Amniotic epithelial cell (primary cell): ENCODE measurements around the gene KLHL36.

ENCODE experiments used
- DNase-seq: peaks from one replicate; pipeline ENCODE4 v3.0.0-alpha.2; 2010; ENCODE audit warnings: low read depth

KLHL36 gene

GRCh38 chr16:84647828-84648594, at the start of gene KLHL36:
KLHL36 (plus strand) TSS chr16:84648511; CDS start chr16:84650868, 2,357 bp downstream.
- no peak for DNase-seq

DNA sequence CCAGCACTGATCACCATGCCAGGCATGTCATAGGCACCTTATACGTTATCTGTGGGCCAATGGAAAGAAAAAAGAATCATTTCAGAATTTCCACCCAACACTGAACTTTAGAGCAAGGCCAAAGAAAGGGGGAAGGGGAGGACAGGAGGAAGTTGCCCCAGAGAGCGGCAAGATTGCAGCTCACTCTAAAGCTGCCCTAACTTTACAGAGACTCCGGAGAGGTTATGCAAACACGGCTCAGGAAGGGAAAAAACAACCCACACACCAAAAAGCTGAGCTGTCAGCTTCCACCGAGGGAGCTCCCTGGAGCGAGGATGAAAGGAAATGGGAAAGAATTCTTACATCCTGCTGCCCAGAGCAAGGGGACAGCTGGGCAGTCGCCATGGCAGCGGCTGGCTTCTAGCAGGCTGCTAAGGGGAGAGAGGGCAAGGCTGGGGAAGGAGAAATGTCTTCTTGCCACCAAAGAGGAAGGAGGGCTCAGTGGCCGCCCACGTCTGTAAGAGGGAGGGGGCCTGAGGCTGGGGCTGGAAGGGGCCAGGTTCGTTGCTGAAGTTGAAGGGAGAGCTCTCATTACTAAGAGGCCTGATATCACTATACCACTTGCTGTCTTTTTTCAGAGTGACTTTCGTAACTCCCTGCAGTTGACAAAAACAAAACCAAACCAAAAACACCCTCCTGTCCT, 48.6 kb upstream of the KLHL36 start:
- DNase-seq: peak; percentile 92

- DNase-seq: no peak
These were observed 47.7 kb upstream of the KLHL36 start for GRCh38 chr16:84600343-84601229.

- DNase-seq: peak; percentile 98
These were observed 45.0 kb upstream of the KLHL36 start for GRCh38 chr16:84603140-84603816.

DNA sequence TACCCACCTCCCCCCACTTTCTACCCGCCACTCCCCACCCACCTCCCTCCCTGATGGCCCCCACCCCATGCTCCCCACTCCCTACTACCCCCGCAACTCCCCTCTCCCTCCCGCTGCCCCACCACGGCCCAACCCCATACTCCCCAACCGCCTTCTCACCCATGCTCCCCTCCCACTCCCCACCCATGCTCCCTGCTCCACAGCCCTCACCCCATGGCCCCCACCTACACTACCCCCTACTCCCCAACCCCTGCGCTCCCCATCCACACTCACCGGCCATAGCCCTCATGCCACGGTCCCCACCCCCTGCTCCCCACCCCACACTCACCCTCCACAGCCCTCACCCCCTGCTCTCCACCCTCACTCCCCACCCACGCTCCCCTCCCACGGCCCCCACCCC, 44.4 kb upstream of the KLHL36 start:
- DNase-seq: no peak

- no peak for DNase-seq
These were observed 43.8 kb upstream of the KLHL36 start for GRCh38 chr16:84604477-84605013.

- no peak for DNase-seq
These were observed 42.9 kb upstream of the KLHL36 start for GRCh38 chr16:84605339-84605848.

DNA sequence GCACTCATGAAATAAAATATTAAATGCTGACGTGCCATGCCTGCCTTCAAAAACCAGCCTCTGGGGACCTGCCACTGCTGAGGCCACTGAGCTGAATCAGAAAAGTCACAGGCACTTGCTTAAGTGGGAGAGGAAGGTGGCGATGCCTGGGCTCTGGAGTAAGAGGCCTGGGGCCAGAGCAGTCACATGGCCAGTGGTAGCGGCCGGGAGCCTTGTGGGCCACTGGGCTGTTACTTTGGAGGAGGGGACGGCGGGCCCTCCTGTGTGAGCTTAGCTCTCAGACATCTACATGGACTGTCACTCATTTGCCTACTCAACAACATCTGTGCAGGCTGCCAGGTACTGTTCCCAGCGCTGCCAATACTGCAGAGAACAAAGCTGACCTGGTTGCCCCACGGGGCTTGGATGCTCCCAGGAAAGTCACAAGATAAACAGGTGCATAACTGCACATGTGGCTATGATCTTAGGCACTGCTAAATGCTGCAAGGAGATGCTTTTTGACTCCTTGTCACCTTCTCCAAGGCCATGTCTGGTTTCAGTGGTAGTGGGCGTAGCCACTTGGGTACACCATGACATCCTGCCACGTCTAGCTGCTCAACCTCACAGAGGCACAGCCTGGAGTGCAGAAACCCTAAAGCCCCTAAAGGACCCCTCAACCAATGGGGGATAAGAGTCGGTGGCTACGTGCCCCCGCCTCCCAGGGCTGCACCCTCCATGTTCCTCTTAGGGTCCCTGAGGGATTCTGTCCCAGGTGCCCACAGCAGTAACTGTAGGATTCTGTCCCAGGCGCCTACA, 42.0 kb upstream of the KLHL36 start:
- no peak for DNase-seq

DNA sequence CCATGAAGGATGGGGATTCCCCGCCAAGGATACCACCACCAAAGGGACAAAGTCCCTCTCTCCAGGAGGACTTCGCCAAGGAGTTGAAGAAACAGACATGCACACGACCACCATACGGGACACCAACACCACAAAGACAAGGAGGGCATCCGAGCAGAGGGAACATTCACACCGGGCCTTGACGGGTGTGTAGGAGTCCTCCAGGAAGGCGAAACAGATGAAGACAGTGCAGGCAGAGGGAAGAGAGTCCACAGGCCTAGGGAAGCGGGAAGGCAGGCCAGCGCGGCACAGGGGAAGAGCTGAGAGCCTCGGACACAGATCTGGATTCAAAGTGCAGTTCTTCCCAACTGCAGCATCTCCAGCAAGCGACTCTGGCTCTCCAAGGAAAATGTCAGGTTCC, 41.2 kb upstream of the KLHL36 start:
- no peak for DNase-seq

DNA sequence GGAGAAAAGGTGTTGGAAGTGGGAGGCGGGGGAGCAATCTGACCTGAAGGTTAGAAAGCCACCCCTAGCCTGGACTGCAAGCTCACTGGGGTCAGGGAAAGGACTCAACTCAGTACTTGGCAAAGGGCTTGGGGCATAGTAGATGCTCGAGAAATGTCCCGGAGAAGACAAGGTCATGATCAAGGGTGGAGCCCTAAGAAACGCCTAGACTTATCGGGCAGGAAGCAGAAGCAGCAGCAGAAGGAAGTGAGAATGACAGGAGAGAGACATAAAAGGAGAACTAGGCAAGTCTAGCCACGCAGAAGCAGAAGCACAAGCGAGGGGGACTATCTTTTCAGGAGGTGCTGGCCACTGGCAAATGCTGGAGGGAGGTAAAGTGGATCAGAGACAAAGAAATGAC, 40.6 kb upstream of the KLHL36 start:
- no peak for DNase-seq

GRCh38 chr16:84608282-84608681, 40.0 kb upstream of the KLHL36 start:
- DNase-seq: no peak

DNA sequence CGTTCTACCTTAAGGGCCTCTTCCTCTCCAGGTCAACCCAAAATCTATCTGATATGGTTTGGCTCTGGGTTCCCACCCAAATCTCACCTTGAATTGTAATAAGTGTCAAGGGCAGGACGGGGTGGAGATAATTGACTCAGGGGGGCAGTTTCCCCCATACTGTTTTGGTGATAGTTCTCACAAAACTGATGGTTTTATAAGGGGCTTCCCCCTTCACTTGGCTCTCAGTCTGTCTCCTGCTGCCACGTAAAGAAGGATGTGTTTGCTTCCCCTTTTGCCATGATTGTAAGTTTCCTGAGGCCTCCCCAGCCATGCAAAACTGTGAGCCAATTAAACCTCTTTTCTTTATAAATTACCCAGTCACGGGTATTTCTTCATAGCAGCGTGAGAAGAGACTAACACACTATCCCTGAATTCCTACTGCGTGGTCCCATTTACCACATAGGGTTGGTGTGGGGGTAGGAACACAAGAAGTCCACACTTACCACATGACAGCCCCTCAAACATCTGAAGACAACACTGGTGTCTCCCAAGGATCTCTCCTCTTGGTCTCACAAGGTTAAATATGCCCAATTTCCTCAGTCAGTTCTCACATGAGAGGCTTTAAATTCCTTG, 38.6 kb upstream of the KLHL36 start:
- no peak for DNase-seq

- DNase-seq: no peak
These were observed 37.9 kb upstream of the KLHL36 start for GRCh38 chr16:84610376-84610775.

DNA sequence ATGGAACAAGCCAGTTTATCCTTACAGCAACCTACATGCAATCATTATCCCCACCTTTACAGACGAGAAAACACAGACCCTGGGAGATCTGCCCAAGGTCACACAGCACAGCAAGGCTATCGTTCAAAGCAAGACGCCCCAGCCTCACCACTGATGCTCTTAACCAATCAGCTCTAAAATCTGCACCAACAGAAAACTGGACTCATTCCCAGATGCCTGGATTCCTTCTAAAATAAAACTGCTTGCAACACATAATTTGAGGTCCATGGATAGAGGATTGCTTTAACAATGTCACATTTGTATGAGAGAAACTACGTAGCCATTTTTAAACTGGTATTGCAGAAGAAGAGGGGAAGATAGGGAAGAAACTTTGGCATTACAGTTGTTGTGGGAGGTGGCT, 37.3 kb upstream of the KLHL36 start:
- DNase-seq: peak; percentile 94

DNA sequence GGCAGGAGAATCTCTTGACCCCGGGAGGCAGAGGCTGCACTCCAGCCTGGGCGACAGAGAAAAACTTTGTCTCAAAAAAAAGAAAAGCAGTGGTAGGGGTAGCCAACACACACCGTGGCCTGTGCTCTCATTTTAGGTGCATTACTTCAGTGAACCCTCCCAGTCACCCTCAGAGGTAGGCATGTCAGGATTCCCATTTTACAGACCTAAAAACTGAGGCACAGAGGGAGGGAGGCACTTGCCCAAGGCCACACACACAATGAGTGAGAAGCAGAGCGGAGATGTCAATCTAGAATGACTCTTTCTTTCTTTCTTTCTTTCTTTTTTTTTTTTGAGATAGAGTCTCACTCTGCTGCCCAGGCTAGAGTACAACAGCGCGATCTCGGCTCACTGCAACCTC, 35.6 kb upstream of the KLHL36 start:
- no peak for DNase-seq

DNA sequence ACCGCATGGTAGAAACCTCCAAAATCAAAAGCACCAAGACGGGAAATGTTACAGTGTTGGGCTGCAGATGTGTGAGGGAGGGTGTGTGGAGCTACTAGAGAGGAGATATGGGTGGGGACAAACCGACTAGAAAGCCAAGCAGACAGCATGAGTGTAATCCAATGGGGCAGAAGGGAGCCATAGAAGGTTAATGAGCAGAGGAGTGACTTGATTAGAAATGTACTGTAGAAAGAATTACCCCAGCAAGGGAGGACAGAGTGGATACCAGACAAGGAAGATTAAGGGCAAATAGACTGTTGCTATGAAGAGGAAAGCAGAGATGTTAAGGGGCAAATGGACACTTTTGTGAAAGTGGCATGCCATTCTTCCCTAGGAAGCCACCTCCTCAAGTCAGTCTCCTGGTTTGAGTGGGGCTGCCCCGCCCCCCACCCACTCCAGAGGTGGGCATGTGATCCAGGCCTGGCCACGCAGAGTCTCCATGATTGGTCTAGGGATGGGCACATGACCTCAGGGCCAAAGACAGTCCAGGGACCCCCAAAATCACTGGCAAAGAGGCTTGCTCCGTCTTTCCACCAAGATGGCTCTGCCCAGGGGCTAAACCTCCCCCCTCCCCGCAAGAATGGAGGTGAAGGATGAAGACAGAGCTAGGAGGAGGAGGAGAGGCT, 34.8 kb upstream of the KLHL36 start:
- DNase-seq: no peak

- DNase-seq: peak; percentile 90
These were observed 34.2 kb upstream of the KLHL36 start for GRCh38 chr16:84614073-84614459.

DNA sequence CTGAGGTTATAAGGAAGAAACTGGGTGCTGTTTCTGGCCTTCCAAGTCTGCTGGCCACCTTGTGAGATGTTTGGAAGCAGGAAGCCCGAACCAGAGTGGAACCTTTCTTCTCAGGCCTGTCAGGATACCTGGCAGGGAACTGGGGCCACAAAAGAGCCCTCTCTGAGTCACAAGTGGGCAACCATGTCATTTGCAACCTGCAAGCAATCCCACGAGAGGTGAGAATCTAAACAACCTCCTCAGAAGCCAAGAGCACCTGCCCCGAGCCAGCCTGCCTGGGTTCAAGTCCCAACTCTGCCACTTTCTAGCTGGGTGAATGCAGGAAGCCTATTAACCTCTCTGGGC, 33.7 kb upstream of the KLHL36 start:
- no peak for DNase-seq

- no peak for DNase-seq
These were observed 33.1 kb upstream of the KLHL36 start for GRCh38 chr16:84614968-84615813.
